GM12891 (cell line): Measurements from ENCODE around the gene SRGAP3.

Source experiments
- DNase-seq: peaks from one replicate; pipeline ENCODE4 v3.0.0; 2011; ENCODE audit warnings: low spot score; ENCODE audit not compliant: insufficient read length
- FAIRE-seq: peaks from 2 replicates; lab custom pipeline; 2011; peaks lifted over from hg19 to GRCh38; lab: Jason Lieb, UNC
- PAX5 ChIP-seq: IDR thresholded peaks from 2 replicates; pipeline ENCODE4 v1.6.1; 2011; ENCODE audit warnings: low read length, moderate library complexity, mild to moderate bottlenecking; ENCODE audit not compliant: insufficient read depth, severe bottlenecking
- POLR2A ChIP-seq: IDR thresholded peaks from 2 replicates; pipeline ENCODE4 v1.6.1; 2011; ENCODE audit warnings: low read depth, low read length, control low read depth
- POLR2AphosphoS5 ChIP-seq: IDR thresholded peaks from 2 replicates; pipeline ENCODE4 v1.6.1; 2011; ENCODE audit warnings: low read depth, low read length, control low read depth
- POU2F2 ChIP-seq: IDR thresholded peaks from 2 replicates; pipeline ENCODE4 v1.6.1; 2011; ENCODE audit warnings: low read depth, mild to moderate bottlenecking, control low read depth, low read length, moderate library complexity
- SPI1 ChIP-seq: IDR thresholded peaks from 2 replicates; pipeline ENCODE4 v1.6.1; 2011; ENCODE audit warnings: low read depth, low read length, control low read depth
- TAF1 ChIP-seq: IDR thresholded peaks from 2 replicates; pipeline ENCODE4 v1.6.1; 2011; ENCODE audit warnings: low read depth, low read length, control low read depth

Gene SRGAP3

DNA sequence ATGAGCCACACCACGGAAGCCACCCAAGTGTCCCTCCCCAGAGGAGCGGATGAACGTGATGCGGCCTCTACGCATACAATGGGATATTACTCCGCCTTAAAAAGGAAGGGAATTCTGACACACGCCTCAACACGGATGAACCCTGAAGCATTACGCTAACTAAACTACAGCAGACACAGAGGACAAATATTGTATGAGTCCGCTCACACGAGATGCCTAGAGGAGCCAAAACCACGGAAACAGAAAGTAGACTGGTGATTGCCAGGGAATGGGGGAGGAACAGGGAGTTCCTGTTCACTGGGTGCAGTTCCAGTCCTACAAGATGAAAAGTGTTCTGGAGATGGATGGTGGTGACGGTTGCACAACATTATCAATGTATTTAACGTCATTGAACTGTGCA, 32.7 kb downstream of the SRGAP3 start:
- DNase-seq (no peak), FAIRE-seq (no peak)
- TF ChIP-seq SPI1 (no peak), POLR2A (no peak), TAF1 (no peak), POU2F2 (no peak), PAX5 (no peak), POLR2AphosphoS5 (no peak)

- TF ChIP-seq POU2F2 (no peak), PAX5 (no peak), SPI1 (no peak), POLR2A (no peak), POLR2AphosphoS5 (no peak)
- DNase-seq (no peak), FAIRE-seq (no peak)
Observed at GRCh38 chr3:9214599-9214998, 34.8 kb downstream of the SRGAP3 start.

DNA sequence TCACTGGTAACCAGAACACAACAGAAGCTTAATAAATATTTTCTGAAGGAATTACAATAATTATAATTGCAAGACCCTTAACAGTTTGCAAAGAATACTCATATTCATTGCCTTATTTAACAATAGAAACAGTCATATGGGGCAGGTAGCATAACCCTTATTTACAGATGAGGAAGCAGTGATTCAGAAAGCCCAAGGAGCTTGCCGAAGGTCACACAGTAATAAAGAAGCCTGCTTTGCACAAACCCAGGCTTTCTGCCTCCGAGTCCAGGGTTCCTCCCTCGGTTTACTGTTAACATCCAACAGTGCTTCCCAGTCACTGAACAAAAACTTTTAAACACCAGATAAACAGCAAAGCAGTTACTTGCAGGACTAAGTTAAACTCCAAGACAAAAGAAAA, 35.3 kb downstream of the SRGAP3 start:
- DNase-seq (no peak), FAIRE-seq (no peak)
- TF ChIP-seq TAF1 (no peak), POLR2AphosphoS5 (no peak), POU2F2 (no peak), SPI1 (no peak), POLR2A (no peak), PAX5 (no peak)

DNA sequence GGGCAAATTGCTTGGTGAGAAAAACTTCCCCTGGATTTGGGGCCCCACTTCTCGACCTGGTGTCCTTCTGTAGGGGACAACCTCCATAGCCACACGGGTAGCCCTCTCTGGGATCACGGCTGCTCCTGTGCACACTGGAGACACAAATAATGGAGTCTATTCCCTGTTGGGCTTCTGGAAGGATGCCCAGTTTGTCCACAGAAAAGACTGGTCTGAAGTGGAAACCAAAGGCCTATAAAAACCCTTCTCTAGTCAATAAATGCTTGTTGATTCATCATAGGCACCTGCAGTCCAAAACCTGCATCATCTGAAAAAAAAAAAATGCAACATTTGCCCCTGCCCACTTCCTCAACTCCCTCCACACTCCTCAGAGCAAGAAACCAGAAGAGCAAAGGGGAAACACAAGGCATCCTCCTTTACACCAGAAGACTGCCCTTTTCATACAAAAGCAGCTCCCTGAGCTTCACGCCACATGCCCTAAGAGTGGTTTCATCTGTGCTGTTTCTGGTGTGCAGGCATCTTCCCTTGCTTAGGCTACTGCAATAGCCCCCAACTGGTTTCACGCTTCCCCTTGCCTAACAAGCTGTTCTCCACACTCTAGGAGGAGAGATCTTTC, 36.3 kb downstream of the SRGAP3 start:
- TF ChIP-seq SPI1 (no peak; the same call in 1 of the 2 replicates), TAF1 (no peak), PAX5 (no peak), POLR2A (no peak), POU2F2 (no peak), POLR2AphosphoS5 (no peak)
- FAIRE-seq (no peak), DNase-seq (no peak)

DNA sequence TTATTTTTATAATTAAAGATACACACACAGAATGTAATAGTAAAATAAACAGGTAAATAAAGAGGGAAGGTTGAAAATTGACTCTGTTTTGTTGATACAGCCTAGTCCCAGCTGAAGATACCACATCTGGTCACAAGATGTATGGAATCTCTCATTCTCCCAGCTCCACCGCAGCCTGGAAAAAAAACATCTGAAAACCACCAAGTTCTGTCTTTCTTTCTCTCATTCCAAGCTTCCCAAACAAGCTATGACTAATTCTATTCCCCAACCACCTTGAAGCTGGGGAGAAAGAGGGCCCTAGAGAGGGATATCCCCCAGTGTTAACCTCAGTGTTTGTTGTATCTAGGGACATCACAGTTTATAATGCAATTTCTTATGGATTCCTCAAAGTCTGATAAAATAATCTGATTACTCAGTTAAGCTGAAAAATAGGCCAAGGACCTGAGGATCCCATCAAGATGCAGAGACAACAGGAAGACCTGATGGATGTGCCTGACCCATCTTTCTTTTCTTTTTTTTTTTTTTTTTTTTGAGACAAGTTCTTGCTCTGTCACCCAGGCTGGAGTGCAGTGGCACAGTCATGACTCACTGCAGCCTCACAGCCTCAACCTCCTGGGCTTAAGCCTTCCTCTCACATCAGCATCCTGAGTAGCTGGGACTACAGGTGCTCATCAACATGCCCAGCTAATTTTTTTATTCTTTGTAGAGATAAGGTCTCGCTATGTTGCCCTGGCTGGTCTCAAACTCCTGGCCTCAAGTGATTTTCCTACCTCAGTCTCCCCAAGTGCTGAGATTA, 38.1 kb downstream of the SRGAP3 start:
- FAIRE-seq (no peak), DNase-seq (no peak)
- TF ChIP-seq POLR2A, result no peak
- TF ChIP-seq POU2F2, result no peak
- no peak for TF ChIP-seq POLR2AphosphoS5
- no peak for TF ChIP-seq SPI1
- TF ChIP-seq PAX5, result no peak
- no peak for TF ChIP-seq TAF1

GRCh38 chr3:9209777-9210176, 39.7 kb downstream of the SRGAP3 start:
- FAIRE-seq (no peak), DNase-seq (no peak)
- TF ChIP-seq TAF1 (no peak), POU2F2 (no peak), SPI1 (no peak), POLR2A (no peak), PAX5 (no peak), POLR2AphosphoS5 (no peak)

- FAIRE-seq (no peak), DNase-seq (no peak)
- TF ChIP-seq POLR2AphosphoS5 (no peak), TAF1 (no peak), SPI1 (no peak), POLR2A (no peak), POU2F2 (no peak), PAX5 (no peak)
Observed at GRCh38 chr3:9208605-9209152, 40.8 kb downstream of the SRGAP3 start.

DNA sequence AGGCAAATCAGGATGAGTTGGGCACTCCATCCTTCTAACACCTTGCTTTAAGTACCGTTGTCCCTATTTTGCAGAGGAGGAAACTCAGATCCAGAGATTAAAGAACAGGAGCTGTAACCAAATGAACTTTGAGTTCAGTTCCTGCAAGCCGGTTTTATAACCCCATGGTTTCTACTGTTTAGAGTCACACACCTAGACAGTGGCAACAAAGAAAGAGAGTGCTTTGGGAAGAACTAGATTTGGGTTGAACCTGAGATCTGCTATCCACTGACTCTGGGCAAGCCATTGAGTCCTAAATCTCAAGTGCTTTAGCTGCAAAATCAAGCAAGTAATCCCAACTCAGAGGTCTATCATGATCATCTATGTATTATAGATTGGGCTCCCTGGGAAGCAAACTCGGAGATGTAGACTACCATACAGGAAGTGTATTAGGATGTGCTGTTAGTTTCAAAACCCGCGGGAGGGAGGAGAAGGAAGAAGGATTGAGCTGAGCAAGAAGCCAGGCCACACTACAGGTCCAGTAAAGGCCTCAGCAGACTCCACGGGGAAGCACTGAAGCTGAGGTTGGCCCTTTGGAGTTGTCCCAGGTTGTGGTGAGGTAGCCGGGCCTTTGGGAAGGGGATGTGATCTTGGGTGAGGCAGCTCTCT, 42.2 kb downstream of the SRGAP3 start:
- TF ChIP-seq POLR2A (no peak), PAX5 (no peak), POLR2AphosphoS5 (no peak), SPI1 (no peak), POU2F2 (no peak), TAF1 (no peak)
- no peak for FAIRE-seq
- no peak for DNase-seq

DNA sequence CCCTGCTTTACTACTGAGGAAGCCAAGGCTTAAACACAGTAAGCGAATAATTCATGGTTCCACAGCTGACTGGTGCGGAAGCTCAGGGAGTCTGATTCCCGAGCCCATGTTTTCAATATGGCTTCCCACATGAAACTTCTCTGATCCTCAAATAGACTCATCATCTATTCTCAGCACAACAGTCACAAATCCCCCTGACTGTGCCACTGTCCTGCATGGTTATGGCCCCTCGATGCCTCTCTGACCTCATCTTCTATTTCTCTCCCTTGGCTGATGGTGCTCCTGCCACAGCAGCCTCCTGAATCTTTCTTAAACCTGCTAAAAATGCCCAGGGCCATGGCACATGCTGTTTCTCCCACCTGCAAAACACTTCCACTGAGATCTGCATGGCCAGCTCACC, 43.2 kb downstream of the SRGAP3 start:
- TF ChIP-seq POU2F2 (peak; percentile 29; the same call in 1 of the 2 replicates), POLR2AphosphoS5 (no peak)
- FAIRE-seq (peak; percentile 26), DNase-seq (no peak)
